HEK293 (cell line): ENCODE results near the gene PTPRN2.

Experiments
- ZNF112 ChIP-seq: fragments of 450-650 bp; formaldehyde crosslinking; IDR thresholded peaks from 2 replicates; pipeline ENCODE4 v1.5.0; 2017; ENCODE audit warnings: missing biosample characterization, missing genetic modification characterization
- ZNF114 ChIP-seq: fragments of 450-650 bp; formaldehyde crosslinking; IDR thresholded peaks from 2 replicates; pipeline ENCODE4 v1.5.0; 2017; ENCODE audit warnings: missing biosample characterization, missing genetic modification characterization
- ZNF175 ChIP-seq: fragments of 450-650 bp; formaldehyde crosslinking; IDR thresholded peaks from 2 replicates; pipeline ENCODE4 v1.5.1; 2016; ENCODE audit warnings: missing biosample characterization, missing genetic modification characterization
- ZNF510 ChIP-seq: fragments of 450-650 bp; formaldehyde crosslinking; IDR thresholded peaks from 2 replicates; pipeline ENCODE4 v1.5.1; 2018; ENCODE audit warnings: mild to moderate bottlenecking, missing genetic modification characterization, missing biosample characterization; ENCODE audit not compliant: insufficient replicate concordance
- ZNF549 ChIP-seq: fragments of 450-650 bp; IDR thresholded peaks from 2 replicates; pipeline ENCODE4 v1.5.1; 2018; ENCODE audit warnings: missing biosample characterization, missing genetic modification characterization, mild to moderate bottlenecking, inconsistent platforms, moderate library complexity
- ZNF785 ChIP-seq: fragments of 450-650 bp; formaldehyde crosslinking; IDR thresholded peaks from 2 replicates; pipeline ENCODE4 v1.5.1; 2016; ENCODE audit warnings: missing biosample characterization, missing genetic modification characterization
- TF ChIP-seq, protein P1 (sequence below): fragments of 450-650 bp; formaldehyde crosslinking; IDR thresholded peaks from 2 replicates; pipeline ENCODE4 v1.5.1; 2016; ENCODE audit warnings: missing biosample characterization, missing genetic modification characterization
- TF ChIP-seq, protein P2 (sequence below): fragments of 450-650 bp; formaldehyde crosslinking; IDR thresholded peaks from 2 replicates; pipeline ENCODE4 v1.5.1; 2016; ENCODE audit warnings: missing biosample characterization, missing genetic modification characterization

DNA sequence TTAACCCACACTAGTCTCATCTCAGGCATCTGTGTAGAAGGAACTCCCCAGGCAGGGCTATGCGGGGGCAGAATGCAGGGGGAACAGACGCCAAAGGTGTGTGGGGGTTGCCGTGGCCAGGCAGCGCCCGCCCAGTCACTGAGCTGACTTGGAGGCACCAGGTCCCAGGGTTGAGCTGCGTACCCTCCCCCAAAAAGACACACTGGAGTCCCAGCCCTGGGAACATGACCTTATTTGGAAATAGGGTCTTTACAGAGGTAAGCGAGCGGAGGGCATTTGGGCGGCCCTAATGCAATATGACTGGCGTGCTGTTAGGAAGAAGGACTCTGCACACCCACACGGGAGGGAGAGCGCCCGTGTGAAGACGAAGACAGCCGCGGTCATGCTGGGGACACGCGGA, 976.3 kb downstream of the PTPRN2 start:
- TF ChIP-seq ZNF175 (tag by site-specific recombination): no peak
- TF ChIP-seq ZNF112 (tag by site-specific recombination): no peak
- TF ChIP-seq, protein P1, sequence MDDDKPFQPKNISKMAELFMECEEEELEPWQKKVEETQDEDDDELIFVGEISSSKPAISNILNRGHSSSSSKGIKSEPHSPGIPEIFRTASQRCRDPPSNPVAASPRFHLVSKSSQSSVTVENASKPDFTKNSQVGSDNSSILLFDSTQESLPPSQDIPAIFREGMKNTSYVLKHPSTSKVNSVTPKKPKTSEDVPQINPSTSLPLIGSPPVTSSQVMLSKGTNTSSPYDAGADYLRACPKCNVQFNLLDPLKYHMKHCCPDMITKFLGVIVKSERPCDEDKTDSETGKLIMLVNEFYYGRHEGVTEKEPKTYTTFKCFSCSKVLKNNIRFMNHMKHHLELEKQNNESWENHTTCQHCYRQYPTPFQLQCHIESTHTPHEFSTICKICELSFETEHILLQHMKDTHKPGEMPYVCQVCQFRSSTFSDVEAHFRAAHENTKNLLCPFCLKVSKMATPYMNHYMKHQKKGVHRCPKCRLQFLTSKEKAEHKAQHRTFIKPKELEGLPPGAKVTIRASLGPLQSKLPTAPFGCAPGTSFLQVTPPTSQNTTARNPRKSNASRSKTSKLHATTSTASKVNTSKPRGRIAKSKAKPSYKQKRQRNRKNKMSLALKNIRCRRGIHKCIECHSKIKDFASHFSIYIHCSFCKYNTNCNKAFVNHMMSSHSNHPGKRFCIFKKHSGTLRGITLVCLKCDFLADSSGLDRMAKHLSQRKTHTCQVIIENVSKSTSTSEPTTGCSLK: no peak
- TF ChIP-seq ZNF114 (tag by site-specific recombination): no peak
- no peak for TF ChIP-seq ZNF510 (tag by site-specific recombination)
- TF ChIP-seq ZNF549: no peak
- no peak for TF ChIP-seq ZNF785 (tag by site-specific recombination)
- TF ChIP-seq, protein P2, sequence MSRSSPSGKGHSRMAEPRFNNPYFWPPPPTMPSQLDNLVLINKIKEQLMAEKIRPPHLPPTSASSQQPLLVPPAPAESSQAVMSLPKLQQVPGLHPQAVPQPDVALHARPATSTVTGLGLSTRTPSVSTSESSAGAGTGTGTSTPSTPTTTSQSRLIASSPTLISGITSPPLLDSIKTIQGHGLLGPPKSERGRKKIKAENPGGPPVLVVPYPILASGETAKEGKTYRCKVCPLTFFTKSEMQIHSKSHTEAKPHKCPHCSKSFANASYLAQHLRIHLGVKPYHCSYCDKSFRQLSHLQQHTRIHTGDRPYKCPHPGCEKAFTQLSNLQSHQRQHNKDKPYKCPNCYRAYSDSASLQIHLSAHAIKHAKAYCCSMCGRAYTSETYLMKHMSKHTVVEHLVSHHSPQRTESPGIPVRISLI (tag by site-specific recombination): no peak
